ENCODE measurements around the gene ZNF789. TPM values are rescaled to one million over a fixed set of nuclear protein-coding genes. Genes with fewer than 3 reads are reported as not detected.

The ZNF789 gene
- total RNA-seq, 5 donors from 2014 or later (not counting 1 experiment from before 2014, with no cell fraction given) = 17.0 to 24.8 (median 19.7) TPM

DNA sequence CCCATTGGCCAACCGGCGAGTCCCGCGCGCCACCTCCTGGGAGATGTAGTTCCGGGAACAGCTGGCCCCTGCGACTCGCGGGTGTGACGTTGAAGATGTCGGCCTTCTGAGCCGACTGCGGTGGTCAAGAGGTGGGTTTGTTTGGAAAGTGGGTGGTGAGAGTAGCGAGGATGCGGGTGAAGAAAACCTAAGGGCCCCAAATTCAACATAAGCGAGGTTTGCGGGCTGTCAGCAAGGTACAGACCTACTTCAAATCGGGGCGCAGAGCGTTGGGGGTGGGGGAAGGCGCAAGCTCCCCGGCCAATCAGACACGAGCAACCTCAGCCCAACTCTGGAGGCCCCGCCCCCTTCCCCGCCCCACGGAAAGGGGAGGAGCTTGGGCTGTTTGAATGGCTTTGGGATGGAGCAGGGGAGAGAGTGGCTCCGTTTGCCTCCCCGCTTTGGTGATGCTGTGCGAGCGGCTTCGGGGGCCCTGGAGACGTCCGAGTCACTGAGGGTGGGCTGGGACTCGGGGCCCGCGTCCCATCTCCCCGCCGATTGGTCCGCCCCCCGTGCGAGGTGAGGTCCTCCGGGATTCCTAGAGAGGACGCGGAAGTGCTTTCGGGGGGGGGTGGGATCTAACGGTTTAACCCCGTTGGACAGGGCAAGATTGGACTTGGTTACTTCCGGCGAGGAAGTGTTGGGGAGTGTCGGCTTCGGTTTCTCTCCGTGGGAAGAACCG lies 32.1 kb downstream of the ZNF789 start, which contains the start of gene ZKSCAN5:
ZKSCAN5 (plus strand) TSS at position 60 of the 721 bp plus-strand sequence. CDS start 1,383 bp downstream, outside the sequence.
- Mint-ChIP-seq H3K27me3 (no peaks in the 10 kb centered on the region), H3K4me3 (peak within 1 kb of the TSS; percentile 89 to 99 (median 96)), H3K4me1 (peaks cover 27 to 43% (median 32%) of the 10 kb centered on the region in 3 donors), H3K9me3 (no peaks in the 10 kb centered on the region), H3K27ac (peak within 1 kb of the TSS; percentile 98 to 99), H3K36me3 (peaks cover 3% of the 10 kb centered on the region)
- no peaks in the 10 kb centered on the region for H3K27me3 ChIP-seq (replicated peaks in 1 of 2; ENCODE audit: control insufficient read depth in 2 of 2, extremely low read depth in 1 of 2, insufficient read depth in 2 of 2, low read length in 1 of 2)
- H3K4me3 ChIP-seq (ENCODE audit: control insufficient read depth in 1 of 2, extremely low read depth in 1 of 2, low read length in 1 of 2) = peak within 1 kb of the TSS; percentile 84 to 92
- peak; percentile 90 to 99 (median 96) for DNase-seq
- POLR2A ChIA-PET = interaction anchor here (0.5 to 1.2 kb wide), 13 partner anchors 19 to 638 kb away, joined by 3 to 10 read pairs (median 3); partner anchors contain the start of genes ZNF655 (in 2 of the 2), BUD31 (in 1 of the 2), FAM200A (in 1 of the 2) and PDAP1 (in 1 of the 2)
- H3K9me3 ChIP-seq = no peaks in the 10 kb centered on the region
- H3K4me1 ChIP-seq (ENCODE audit: control insufficient read depth in 1 of 2, extremely low read depth in 1 of 2, insufficient read depth in 2 of 2, low read length in 2 of 2) = peaks cover 16 to 38% of the 10 kb centered on the region in 2 experiments
- peak within 1 kb of the TSS; percentile 82 for H3K27ac ChIP-seq (ENCODE audit: low read length)
- CTCF ChIA-PET = interaction anchor here in 1 of 2 donors (0.6 to 1.2 kb wide), 10 partner anchors 11 to 549 kb away, joined by 3 to 5 read pairs (median 4); partner anchors contain the start of genes ATP5MF, BUD31, FAM200A and PDAP1
- ATAC-seq (replicated peaks in 1 of 4) = peak; percentile 85 to 89 (median 87)
- no peaks in the 10 kb centered on the region for H3K36me3 ChIP-seq (ENCODE audit: control insufficient read depth in 2 of 2, extremely low read depth in 1 of 2, insufficient read depth in 1 of 2, low read length in 1 of 2)
- WGBS (ENCODE audit: insufficient coverage) = 0% methylated on average over 39 of the region's 53 CpGs

DNA sequence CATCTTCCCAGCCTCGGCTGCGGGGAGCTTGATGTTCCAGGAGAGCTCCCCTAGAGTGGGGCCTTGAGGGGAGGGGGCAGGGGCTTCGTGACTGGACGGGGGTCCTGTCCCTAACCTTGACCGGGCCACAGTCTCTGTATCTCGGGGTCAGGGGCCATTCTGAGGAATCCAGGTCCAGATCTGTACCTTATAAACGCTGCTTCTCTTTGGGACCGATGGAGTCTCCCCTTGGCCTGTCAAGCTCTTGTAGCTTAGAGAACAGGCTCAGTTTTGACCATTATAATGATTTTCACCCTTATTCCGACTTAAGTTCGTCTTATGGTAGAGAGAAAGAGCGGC lies 32.6 kb downstream of the ZNF789 start:
- Mint-ChIP-seq H3K27me3 (no peaks in the 10 kb centered on the region), H3K4me1 (peaks cover 21 to 39% (median 31%) of the 10 kb centered on the region in 3 donors), H3K36me3 (no peaks in the 10 kb centered on the region), H3K27ac (peak overlapping the region; percentile 98 to 99), H3K4me3 (peak overlapping the region; percentile 89 to 99 (median 96)), H3K9me3 (no peaks in the 10 kb centered on the region)
- Histone ChIP-seq H3K27me3 (replicated peaks in 1 of 2; ENCODE audit: control insufficient read depth in 2 of 2, extremely low read depth in 1 of 2, insufficient read depth in 2 of 2, low read length in 1 of 2) (no peaks in the 10 kb centered on the region), H3K4me3 (ENCODE audit: control insufficient read depth in 1 of 2, extremely low read depth in 1 of 2, low read length in 1 of 2) (peak overlapping the region; percentile 84 to 92), H3K36me3 (ENCODE audit: control insufficient read depth in 2 of 2, extremely low read depth in 1 of 2, insufficient read depth in 1 of 2, low read length in 1 of 2) (no peaks in the 10 kb centered on the region), H3K27ac (ENCODE audit: low read length) (peak overlapping the region; percentile 82), H3K4me1 (ENCODE audit: control insufficient read depth in 1 of 2, extremely low read depth in 1 of 2, insufficient read depth in 2 of 2, low read length in 2 of 2) (peaks cover 16 to 38% of the 10 kb centered on the region in 2 experiments), H3K9me3 (no peaks in the 10 kb centered on the region)
- WGBS (ENCODE audit: insufficient coverage) = 5% methylated on average over 4 of the region's 11 CpGs
- DNase-seq (no peak), ATAC-seq (replicated peaks in 1 of 4) (no peak)
- POLR2A ChIA-PET = interaction anchor here (0.5 to 1.2 kb wide), 10 partner anchors 18 to 637 kb away, joined by 3 to 10 read pairs (median 3); partner anchors contain the start of genes BUD31 (in 1 of the 2), PDAP1 (in 1 of the 2) and ZNF655 (in 1 of the 2)
- CTCF ChIA-PET = interaction anchor here in 1 of 2 donors (0.6 to 1.2 kb wide), 9 partner anchors 11 to 1810 kb away, joined by 3 to 5 read pairs (median 4); partner anchors contain the start of genes BUD31 and PDAP1

DNA sequence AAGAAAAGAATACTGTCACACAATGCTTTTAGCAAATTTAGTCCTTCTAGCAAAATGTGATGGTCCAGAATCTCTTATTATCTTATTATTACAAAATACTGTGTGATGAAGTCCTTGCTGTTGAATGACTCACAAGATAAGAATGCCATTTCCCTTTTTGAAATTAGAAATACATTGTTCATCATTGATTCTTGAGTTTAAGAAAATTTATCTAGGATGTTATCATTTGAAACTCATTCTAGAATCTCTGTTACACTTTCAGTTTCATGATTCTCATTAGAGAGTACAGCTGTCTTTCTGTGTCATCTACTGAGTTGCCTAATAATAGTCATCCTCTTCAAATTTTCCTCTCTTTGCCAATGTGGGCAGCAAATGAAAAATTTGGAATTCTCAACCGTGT lies 41.4 kb downstream of the ZNF789 start:
- no peaks in the 10 kb centered on the region for H3K27me3 ChIP-seq (replicated peaks in 1 of 2; ENCODE audit: control insufficient read depth in 2 of 2, extremely low read depth in 1 of 2, insufficient read depth in 2 of 2, low read length in 1 of 2)
- no peak overlapping the region for H3K27ac Mint-ChIP-seq
- no peak for DNase-seq
- ChIA-PET POLR2A (no interaction called here), CTCF (no interaction called here)
- no peaks in the 10 kb centered on the region for H3K9me3 ChIP-seq
- peaks cover 29% of the 10 kb centered on the region for H3K36me3 Mint-ChIP-seq
- H3K36me3 ChIP-seq (ENCODE audit: control insufficient read depth in 2 of 2, extremely low read depth in 1 of 2, insufficient read depth in 1 of 2, low read length in 1 of 2) = peaks cover 11 to 31% of the 10 kb centered on the region in 2 donors
- peaks cover 9 to 12% (median 10%) of the 10 kb centered on the region in 3 donors for H3K4me1 Mint-ChIP-seq
- H3K4me1 ChIP-seq (ENCODE audit: control insufficient read depth in 1 of 2, extremely low read depth in 1 of 2, insufficient read depth in 2 of 2, low read length in 2 of 2) = no peaks in the 10 kb centered on the region
- H3K4me3 Mint-ChIP-seq = no peak overlapping the region
- H3K9me3 Mint-ChIP-seq = no peaks in the 10 kb centered on the region
- no peaks in the 10 kb centered on the region for H3K27me3 Mint-ChIP-seq
- no CpG with 5 or more reads among the region's 1 CpG for WGBS (ENCODE audit: insufficient coverage)
- no peak overlapping the region for H3K27ac ChIP-seq (ENCODE audit: low read length)
- ATAC-seq (replicated peaks in 1 of 4) = no peak
- no peak overlapping the region for H3K4me3 ChIP-seq (ENCODE audit: control insufficient read depth in 1 of 2, extremely low read depth in 1 of 2, low read length in 1 of 2)

DNA sequence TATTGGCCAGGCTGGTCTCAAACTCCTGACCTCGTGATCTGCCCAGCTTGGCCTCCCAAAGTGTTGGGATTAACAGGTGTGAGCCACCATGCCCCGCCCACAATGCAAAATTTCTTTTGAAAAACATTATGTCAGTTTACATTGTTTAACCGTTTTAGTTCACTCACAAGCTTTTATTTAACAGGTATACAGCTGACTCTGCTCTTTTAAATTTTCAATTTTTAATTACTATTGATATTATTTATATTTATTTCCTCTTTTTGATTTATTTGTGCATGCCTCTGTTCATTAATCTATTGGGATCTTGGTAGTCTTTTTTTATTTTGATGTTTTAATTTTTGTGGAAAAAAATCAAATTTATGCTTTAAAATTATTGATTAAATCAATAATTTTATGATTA lies 48.7 kb downstream of the ZNF789 start:
- H3K4me3 Mint-ChIP-seq = no peak overlapping the region
- Histone ChIP-seq H3K27me3 (replicated peaks in 1 of 2; ENCODE audit: control insufficient read depth in 2 of 2, extremely low read depth in 1 of 2, insufficient read depth in 2 of 2, low read length in 1 of 2) (no peaks in the 10 kb centered on the region), H3K36me3 (ENCODE audit: control insufficient read depth in 2 of 2, extremely low read depth in 1 of 2, insufficient read depth in 1 of 2, low read length in 1 of 2) (peaks cover 16 to 30% of the 10 kb centered on the region in 2 donors), H3K4me1 (ENCODE audit: control insufficient read depth in 1 of 2, extremely low read depth in 1 of 2, insufficient read depth in 2 of 2, low read length in 2 of 2) (no peaks in the 10 kb centered on the region), H3K4me3 (ENCODE audit: control insufficient read depth in 1 of 2, extremely low read depth in 1 of 2, low read length in 1 of 2) (no peak overlapping the region), H3K9me3 (no peaks in the 10 kb centered on the region), H3K27ac (ENCODE audit: low read length) (no peak overlapping the region)
- WGBS (ENCODE audit: insufficient coverage) = 75% methylated on average over 1 of the region's 3 CpGs
- POLR2A ChIA-PET = no interaction called here
- H3K27ac Mint-ChIP-seq = no peak overlapping the region
- no peaks in the 10 kb centered on the region for H3K9me3 Mint-ChIP-seq
- no peak for DNase-seq
- no peak for ATAC-seq (replicated peaks in 1 of 4)
- H3K36me3 Mint-ChIP-seq = peaks cover 37% of the 10 kb centered on the region
- H3K4me1 Mint-ChIP-seq = no peaks in the 10 kb centered on the region
- CTCF ChIA-PET = interaction anchor here (0.5 to 1.1 kb wide), 3 partner anchors 17 to 75 kb away, joined by 3 to 4 read pairs (median 4); partner anchors contain the start of gene ZKSCAN5 (in 1 of the 2)
- H3K27me3 Mint-ChIP-seq = no peaks in the 10 kb centered on the region

DNA sequence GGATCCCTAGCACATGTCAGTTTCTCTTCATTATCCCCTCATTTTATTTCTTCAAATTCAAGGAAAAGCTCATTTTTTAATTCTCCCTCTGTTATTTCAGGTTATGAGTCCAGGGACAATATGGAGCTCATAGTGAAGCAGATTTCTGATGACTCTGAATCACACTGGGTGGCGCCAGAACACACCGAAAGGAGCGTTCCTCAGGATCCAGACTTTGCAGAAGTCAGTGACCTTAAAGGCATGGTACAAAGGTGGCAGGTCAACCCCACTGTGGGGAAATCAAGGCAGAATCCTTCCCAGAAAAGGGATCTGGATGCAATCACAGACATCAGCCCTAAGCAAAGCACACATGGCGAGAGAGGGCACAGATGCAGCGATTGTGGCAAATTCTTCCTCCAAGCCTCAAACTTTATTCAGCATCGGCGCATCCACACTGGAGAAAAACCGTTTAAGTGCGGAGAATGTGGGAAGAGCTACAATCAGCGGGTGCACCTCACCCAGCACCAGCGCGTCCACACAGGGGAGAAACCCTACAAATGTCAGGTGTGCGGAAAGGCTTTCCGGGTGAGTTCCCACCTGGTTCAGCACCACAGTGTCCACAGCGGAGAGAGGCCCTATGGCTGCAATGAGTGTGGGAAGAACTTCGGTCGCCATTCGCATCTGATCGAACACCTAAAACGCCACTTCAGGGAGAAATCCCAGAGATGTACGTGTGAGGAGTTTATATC lies 53.2 kb downstream of the ZNF789 start:
- no peaks in the 10 kb centered on the region for H3K9me3 ChIP-seq
- H3K27ac Mint-ChIP-seq = no peak overlapping the region
- ChIA-PET CTCF (interaction anchor here (0.6 to 1.1 kb wide), 3 partner anchors 9 to 646 kb away, joined by 3 to 5 read pairs (median 5); no protein-coding TSS in a partner anchor), POLR2A (interaction anchor here in 1 of 2 donors (0.6 kb wide), 1 partner anchor 352 kb away, joined by 4 read pairs; no protein-coding TSS in a partner anchor)
- ATAC-seq (replicated peaks in 1 of 4) (peak in 2 of 4 experiments; percentile 51 to 58), DNase-seq (peak in 6 of 35 experiments; percentile 4 to 39 (median 8))
- peaks cover 0 to 10% (median 8%) of the 10 kb centered on the region in 3 donors for H3K9me3 Mint-ChIP-seq
- H3K36me3 Mint-ChIP-seq = peaks cover 57% of the 10 kb centered on the region
- H3K4me3 ChIP-seq (ENCODE audit: control insufficient read depth in 1 of 2, extremely low read depth in 1 of 2, low read length in 1 of 2) = no peak overlapping the region
- H3K36me3 ChIP-seq (ENCODE audit: control insufficient read depth in 2 of 2, extremely low read depth in 1 of 2, insufficient read depth in 1 of 2, low read length in 1 of 2) = peaks cover 7 to 19% of the 10 kb centered on the region in 2 donors
- no peak overlapping the region for H3K27ac ChIP-seq (ENCODE audit: low read length)
- no peaks in the 10 kb centered on the region for H3K27me3 Mint-ChIP-seq
- no peak overlapping the region for H3K4me3 Mint-ChIP-seq
- H3K4me1 Mint-ChIP-seq = no peaks in the 10 kb centered on the region
- no peaks in the 10 kb centered on the region for H3K4me1 ChIP-seq (ENCODE audit: control insufficient read depth in 1 of 2, extremely low read depth in 1 of 2, insufficient read depth in 2 of 2, low read length in 2 of 2)
- no peaks in the 10 kb centered on the region for H3K27me3 ChIP-seq (replicated peaks in 1 of 2; ENCODE audit: control insufficient read depth in 2 of 2, extremely low read depth in 1 of 2, insufficient read depth in 2 of 2, low read length in 1 of 2)
- WGBS (ENCODE audit: insufficient coverage) = 99% methylated on average over 20 of the region's 21 CpGs

DNA sequence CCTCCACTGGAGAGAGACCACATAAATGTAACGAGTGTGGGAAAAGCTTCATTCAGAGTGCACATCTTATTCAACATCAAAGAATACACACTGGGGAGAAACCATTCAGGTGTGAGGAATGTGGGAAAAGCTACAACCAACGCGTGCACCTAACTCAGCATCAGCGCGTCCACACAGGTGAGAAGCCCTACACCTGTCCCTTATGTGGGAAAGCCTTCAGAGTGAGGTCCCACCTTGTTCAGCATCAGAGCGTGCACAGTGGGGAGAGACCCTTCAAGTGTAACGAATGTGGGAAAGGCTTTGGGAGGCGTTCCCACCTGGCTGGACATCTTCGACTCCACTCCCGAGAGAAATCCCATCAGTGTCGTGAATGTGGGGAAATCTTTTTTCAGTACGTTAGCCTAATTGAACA lies 58.7 kb downstream of the ZNF789 start:
- Mint-ChIP-seq H3K9me3 (peaks cover 8 to 30% (median 25%) of the 10 kb centered on the region in 3 donors), H3K4me1 (no peaks in the 10 kb centered on the region), H3K4me3 (no peak overlapping the region), H3K27me3 (no peaks in the 10 kb centered on the region), H3K36me3 (peaks cover 67% of the 10 kb centered on the region), H3K27ac (no peak overlapping the region)
- Histone ChIP-seq H3K4me1 (ENCODE audit: control insufficient read depth in 1 of 2, extremely low read depth in 1 of 2, insufficient read depth in 2 of 2, low read length in 2 of 2) (no peaks in the 10 kb centered on the region), H3K4me3 (ENCODE audit: control insufficient read depth in 1 of 2, extremely low read depth in 1 of 2, low read length in 1 of 2) (peak overlapping the region in 1 of 2 donors; percentile 3), H3K27me3 (replicated peaks in 1 of 2; ENCODE audit: control insufficient read depth in 2 of 2, extremely low read depth in 1 of 2, insufficient read depth in 2 of 2, low read length in 1 of 2) (no peaks in the 10 kb centered on the region), H3K36me3 (ENCODE audit: control insufficient read depth in 2 of 2, extremely low read depth in 1 of 2, insufficient read depth in 1 of 2, low read length in 1 of 2) (peaks cover 8 to 17% of the 10 kb centered on the region in 2 donors), H3K27ac (ENCODE audit: low read length) (no peak overlapping the region), H3K9me3 (peaks cover 11% of the 10 kb centered on the region)
- DNase-seq = no peak
- ChIA-PET CTCF (no interaction called here), POLR2A (interaction anchor here in 1 of 2 donors (0.6 kb wide), 1 partner anchor 118 kb away, joined by 3 read pairs; no protein-coding TSS in a partner anchor)
- no peak for ATAC-seq (replicated peaks in 1 of 4)
- WGBS (ENCODE audit: insufficient coverage) = 98% methylated on average over 7 of the region's 12 CpGs

All from T-cell (primary cell).